Measurements from ENCODE around the gene BBC3.
A peak's percentile ranks its signal among the peaks of the same experiment; 100 is the strongest.
"Not testable (repeated sequence)": the region's sequence is repeated elsewhere in the genome, so short reads cannot be mapped to it uniquely, and the experiment has no call there.

BBC3 gene

DNA sequence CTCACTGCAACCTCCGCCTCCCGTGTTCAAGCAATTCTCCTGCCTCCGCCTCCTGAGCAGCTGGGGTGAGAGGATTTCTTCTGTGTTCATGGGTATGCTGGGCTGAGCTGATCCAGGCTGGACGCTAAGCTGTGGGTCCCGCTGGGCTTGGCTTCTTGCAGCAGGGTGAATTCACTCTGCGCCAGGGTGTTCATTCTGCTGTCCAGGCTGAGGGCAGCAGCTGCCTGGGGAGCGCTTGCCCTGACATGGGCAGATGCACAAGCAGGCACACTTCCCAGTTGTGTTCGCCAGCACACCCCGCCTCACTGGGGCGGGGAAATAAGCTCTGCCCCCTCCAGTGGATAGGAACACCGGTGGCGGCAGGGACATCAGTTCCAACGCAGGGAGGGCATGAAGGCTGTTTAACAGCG lies 36.4 kb upstream of the BBC3 start:
- DNase-seq (ENCODE audit: insufficient read length, low spot score) (peak; percentile 75), FAIRE-seq (no peak)
- no peak for TF ChIP-seq CTCF (IDR thresholded peaks at IDR 0.05; ENCODE audit: insufficient read depth, missing control alignments)

GRCh38 chr19:47266401-47266941 lies 35.5 kb upstream of the BBC3 start:
- no peak for FAIRE-seq
- no peak for TF ChIP-seq CTCF (IDR thresholded peaks at IDR 0.05; ENCODE audit: insufficient read depth, missing control alignments)
- DNase-seq (ENCODE audit: insufficient read length, low spot score): no peak

DNA sequence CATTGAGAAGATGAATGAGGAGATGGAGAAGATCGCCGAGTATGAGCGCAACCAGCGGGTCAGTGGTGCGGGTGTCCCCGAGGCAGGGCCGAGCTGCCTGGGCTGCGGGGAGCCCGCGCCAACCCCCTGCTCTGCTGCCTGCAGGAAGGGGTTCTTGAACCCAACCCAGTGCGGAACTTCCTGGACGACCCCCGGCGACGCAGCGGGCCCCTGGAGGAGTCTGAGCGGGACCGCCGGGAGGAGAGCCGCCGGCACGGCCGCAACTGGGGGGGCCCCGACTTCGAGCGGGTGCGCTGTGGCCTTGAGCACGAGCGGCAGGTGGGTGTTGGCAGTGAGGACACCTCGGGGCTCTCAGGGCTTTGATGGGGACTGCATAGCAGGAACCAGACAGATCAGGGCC lies 33.6 kb upstream of the BBC3 start:
- DNase-seq (ENCODE audit: insufficient read length, low spot score) (no peak), FAIRE-seq (no peak)
- no peak for TF ChIP-seq CTCF (IDR thresholded peaks at IDR 0.05; ENCODE audit: insufficient read depth, missing control alignments)

DNA sequence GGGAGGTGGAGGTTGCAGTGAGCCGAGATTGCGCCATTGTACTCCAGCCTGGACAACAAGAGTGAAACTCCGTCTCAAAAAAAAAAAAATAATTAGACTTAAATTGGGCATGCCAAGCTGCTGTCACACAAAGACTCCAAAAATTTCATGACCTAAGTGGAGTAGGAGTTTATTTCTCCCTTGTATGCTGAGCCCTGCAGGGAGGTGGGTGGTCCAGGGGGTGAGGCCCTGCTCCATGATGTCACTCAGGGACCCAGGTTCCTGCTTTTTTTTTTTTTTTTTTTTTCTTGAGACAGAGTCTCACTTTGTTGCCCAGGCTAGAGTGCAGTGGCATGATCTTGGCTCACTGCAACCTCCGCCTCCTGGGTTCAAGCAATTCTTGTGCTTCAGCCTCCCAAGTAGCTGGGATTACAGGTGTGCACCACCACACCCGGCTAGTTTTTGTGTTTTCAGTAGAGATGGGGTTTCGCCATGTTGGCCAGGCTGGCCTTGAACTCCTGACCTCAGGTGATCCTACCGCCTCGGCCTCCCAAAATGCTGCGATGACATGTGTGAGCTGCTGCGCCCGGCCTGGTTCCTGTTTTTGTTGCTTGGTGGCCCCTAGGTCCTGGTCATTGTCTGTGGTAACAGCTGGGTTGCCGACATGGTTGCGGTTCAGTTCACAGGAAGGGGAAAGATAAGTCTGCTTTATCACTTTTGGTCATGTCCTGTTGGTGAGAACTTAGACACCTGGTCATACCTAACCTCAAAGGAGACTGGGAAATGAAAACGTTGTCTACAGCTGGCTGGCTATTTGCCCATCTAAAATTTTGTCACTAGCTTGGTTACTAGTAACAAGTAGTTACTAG lies 31.2 kb upstream of the BBC3 start:
- not testable (repeated sequence) for DNase-seq (ENCODE audit: insufficient read length, low spot score); FAIRE-seq

DNA sequence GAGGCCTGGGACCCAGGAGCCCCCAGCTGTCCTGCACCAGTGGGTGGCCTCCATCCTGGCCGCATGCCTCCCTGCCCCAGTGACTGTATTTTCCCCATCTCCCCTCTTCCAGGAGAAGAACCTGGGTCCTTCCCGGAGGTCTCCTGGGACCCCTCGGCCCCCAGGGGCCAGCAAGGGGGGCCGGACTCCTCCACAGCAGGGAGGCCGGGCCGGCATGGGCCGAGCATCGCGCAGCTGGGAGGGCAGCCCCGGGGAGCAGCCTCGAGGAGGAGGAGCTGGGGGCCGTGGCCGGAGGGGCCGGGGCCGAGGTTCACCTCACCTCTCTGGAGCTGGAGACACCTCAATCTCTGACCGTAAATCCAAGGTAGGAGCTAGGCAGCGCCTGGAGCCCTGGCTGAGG lies 29.5 kb upstream of the BBC3 start:
- FAIRE-seq: no peak
- DNase-seq (ENCODE audit: insufficient read length, low spot score): no peak

DNA sequence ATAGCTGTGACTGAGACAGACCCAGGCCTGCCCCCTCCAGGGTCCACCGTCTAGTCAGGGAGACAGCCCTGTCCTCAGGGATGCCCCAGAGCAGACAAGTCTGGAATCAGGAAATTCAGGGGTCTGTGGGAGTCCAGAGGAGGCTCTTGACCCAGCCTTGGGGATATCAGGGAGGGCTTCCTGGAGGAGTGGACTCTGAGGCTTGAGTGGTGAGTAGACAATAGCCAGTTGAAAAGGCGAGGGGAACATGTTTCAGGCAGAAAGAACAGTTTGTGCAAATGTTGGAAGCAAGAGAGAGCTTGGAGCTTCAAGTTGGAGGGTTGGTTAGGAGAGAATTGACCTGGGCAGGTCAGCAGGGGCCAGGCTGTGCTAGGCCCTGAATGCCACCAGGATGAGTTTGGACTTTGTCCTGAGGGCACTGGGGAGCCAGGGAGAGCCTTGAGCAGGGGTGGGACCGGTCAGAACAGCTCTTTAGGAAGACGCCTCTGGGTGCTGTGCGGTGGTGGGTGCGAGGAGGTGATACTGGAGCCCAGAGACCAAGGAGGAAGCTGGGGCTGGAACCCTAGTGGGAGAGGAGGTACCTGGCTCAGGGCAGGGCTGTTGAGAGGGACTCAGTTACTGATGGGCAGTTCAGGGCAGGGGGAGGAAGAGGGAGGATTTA lies 28.0 kb upstream of the BBC3 start:
- FAIRE-seq (no peak), DNase-seq (ENCODE audit: insufficient read length, low spot score) (no peak)
- no peak for TF ChIP-seq CTCF (IDR thresholded peaks at IDR 0.05; ENCODE audit: insufficient read depth, missing control alignments)

More for the DNA sequence above, 29.5 kb upstream of the BBC3 start:
- no peak for TF ChIP-seq CTCF (IDR thresholded peaks at IDR 0.05; ENCODE audit: insufficient read depth, missing control alignments)

- no peak for TF ChIP-seq CTCF (IDR thresholded peaks at IDR 0.05; ENCODE audit: insufficient read depth, missing control alignments)
- DNase-seq (ENCODE audit: insufficient read length, low spot score): no peak
- FAIRE-seq: no peak
Measured at GRCh38 chr19:47258434-47258833, 27.4 kb upstream of the BBC3 start.
